MM.1S (cell line): Measurements from ENCODE around the gene SLC6A9.

ENCODE experiments used
- DNase-seq: peaks from one replicate; pipeline ENCODE4 v3.0.0-alpha.2; 2015
- H2AFZ ChIP-seq: fragments of 300-600 bp; sonication (generic); 2 replicates; pipeline ENCODE4 v1.6.0; 2016; ENCODE audit warnings: antibody characterized with exemption, low read length
- H3F3A ChIP-seq: fragments of 300-600 bp; sonication (generic); 2 replicates; pipeline ENCODE4 v1.6.1; 2016; ENCODE audit warnings: mild to moderate bottlenecking, antibody characterized with exemption, low read length, moderate library complexity, mixed read lengths; ENCODE audit not compliant: insufficient read depth
- H3K27ac ChIP-seq: fragments of 300-600 bp; sonication (generic); 2 replicates; pipeline ENCODE4 v1.5.1; 2016; ENCODE audit warnings: mild to moderate bottlenecking, low read length
- H3K27me3 ChIP-seq: fragments of 300-600 bp; sonication (generic); replicated peaks from 2 replicates; pipeline ENCODE4 v1.6.0; 2016; ENCODE audit warnings: low read length; ENCODE audit not compliant: insufficient read depth
- H3K36me3 ChIP-seq: fragments of 300-600 bp; sonication (generic); replicated peaks from 2 replicates; pipeline ENCODE4 v1.6.1; 2016; ENCODE audit warnings: mild to moderate bottlenecking, low read length, mixed read lengths; ENCODE audit not compliant: insufficient read depth
- H3K4me1 ChIP-seq: fragments of 300-600 bp; sonication (generic); 2 replicates; pipeline ENCODE4 v1.6.1; 2016; ENCODE audit warnings: low read length, mixed read lengths
- H3K4me2 ChIP-seq: fragments of 300-600 bp; sonication (generic); 2 replicates; pipeline ENCODE4 v1.6.0; 2016; ENCODE audit warnings: low read depth, low read length
- H3K4me3 ChIP-seq: fragments of 300-600 bp; sonication (generic); 2 replicates; pipeline ENCODE4 v1.5.1; 2016; ENCODE audit warnings: low read length, mixed read lengths
- H3K79me2 ChIP-seq: fragments of 300-600 bp; sonication (generic); 2 replicates; pipeline ENCODE4 v1.6.1; 2016; ENCODE audit warnings: mixed run types, low read length, mixed read lengths
- H3K9ac ChIP-seq: fragments of 300-600 bp; sonication (generic); 2 replicates; pipeline ENCODE4 v1.6.1; 2016; ENCODE audit warnings: low read length, mixed read lengths
- H3K9me2 ChIP-seq: fragments of 300-600 bp; sonication (generic); replicated peaks from 2 replicates; pipeline ENCODE4 v1.6.1; 2016; ENCODE audit warnings: mild to moderate bottlenecking, low read length, mixed read lengths; ENCODE audit not compliant: insufficient read depth
- H3K9me3 ChIP-seq: fragments of 300-600 bp; sonication (generic); replicated peaks from 2 replicates; pipeline ENCODE4 v1.6.1; 2016; ENCODE audit warnings: mild to moderate bottlenecking, low read length, mixed read lengths; ENCODE audit not compliant: insufficient read depth
- H4K20me1 ChIP-seq: fragments of 300-600 bp; sonication (generic); 2 replicates; pipeline ENCODE4 v1.6.1; 2016; ENCODE audit warnings: mild to moderate bottlenecking, low read length, moderate library complexity, mixed read lengths; ENCODE audit not compliant: insufficient read depth
- CTCF ChIP-seq: fragments of 300-600 bp; sonication (generic); IDR thresholded peaks from 2 replicates; pipeline ENCODE4 v1.5.1; 2016; ENCODE audit warnings: antibody characterized with exemption, low read length, mixed read lengths
- EZH2 ChIP-seq: fragments of 300-600 bp; sonication (generic); optimal IDR thresholded peaks from 2 replicates; pipeline ENCODE3; 2017; ENCODE audit warnings: low read depth, mild to moderate bottlenecking, antibody characterized with exemption, low read length, mixed read lengths
- EZH2phosphoT487 ChIP-seq: fragments of 300-600 bp; sonication (generic); IDR thresholded peaks from 2 replicates; pipeline ENCODE4 v1.6.1; 2018; ENCODE audit warnings: antibody characterized with exemption, low read length

SLC6A9 gene

GRCh38 chr1:44035726-44036408 lies 4.6 kb upstream of the SLC6A9 start:
- Histone ChIP-seq H3K4me2 (no peak overlapping the region), H2AFZ (no peak overlapping the region)

GRCh38 chr1:44034976-44035716 lies 3.9 kb upstream of the SLC6A9 start:
- Histone ChIP-seq H2AFZ (no peak overlapping the region), H3K27ac (no peak overlapping the region), H3K27me3 (no peaks in the 10 kb centered on the region), H3K79me2 (no peaks in the 10 kb centered on the region), H3K4me1 (peaks cover 9% of the 10 kb centered on the region), H3K4me3 (no peak overlapping the region), H3K4me2 (no peak overlapping the region), H3K9me3 (no peaks in the 10 kb centered on the region), H3F3A (peaks cover 3% of the 10 kb centered on the region; the same call in 1 of the 2 replicates), H4K20me1 (no peaks in the 10 kb centered on the region), H3K9me2 (no peaks in the 10 kb centered on the region), H3K36me3 (no peaks in the 10 kb centered on the region), H3K9ac (no peak overlapping the region)
- no peak for TF ChIP-seq CTCF
- TF ChIP-seq EZH2phosphoT487: no peak
- TF ChIP-seq EZH2: no peak
- DNase-seq: no peak

More at GRCh38 chr1:44035726-44036408, 4.6 kb upstream of the SLC6A9 start:
- no peak overlapping the region for H3K9ac ChIP-seq
- H3K9me2 ChIP-seq: no peaks in the 10 kb centered on the region
- H3K36me3 ChIP-seq: no peaks in the 10 kb centered on the region
- no peaks in the 10 kb centered on the region for H3K27me3 ChIP-seq
- TF ChIP-seq EZH2phosphoT487 (no peak), CTCF (no peak), EZH2 (no peak)
- H3F3A ChIP-seq: peaks cover 3% of the 10 kb centered on the region; the same call in 1 of the 2 replicates
- H3K9me3 ChIP-seq: no peaks in the 10 kb centered on the region
- no peak overlapping the region for H3K27ac ChIP-seq
- no peaks in the 10 kb centered on the region for H4K20me1 ChIP-seq
- no peak overlapping the region for H3K4me3 ChIP-seq
- peaks cover 9% of the 10 kb centered on the region for H3K4me1 ChIP-seq
- no peak for DNase-seq
- no peaks in the 10 kb centered on the region for H3K79me2 ChIP-seq

- Histone ChIP-seq H3K9me2 (no peaks in the 10 kb centered on the region), H3K4me3 (no peak overlapping the region), H3K36me3 (no peaks in the 10 kb centered on the region), H3K27me3 (no peaks in the 10 kb centered on the region), H3K4me1 (peaks cover 10% of the 10 kb centered on the region), H3K9ac (no peak overlapping the region), H4K20me1 (no peaks in the 10 kb centered on the region), H3K9me3 (no peaks in the 10 kb centered on the region), H3K27ac (no peak overlapping the region), H3K4me2 (no peak overlapping the region), H3K79me2 (no peaks in the 10 kb centered on the region), H2AFZ (no peak overlapping the region), H3F3A (peaks cover 3% of the 10 kb centered on the region; the same call in 1 of the 2 replicates)
- no peak for DNase-seq
- TF ChIP-seq CTCF: no peak
- no peak for TF ChIP-seq EZH2phosphoT487
- no peak for TF ChIP-seq EZH2
These were observed 3.2 kb upstream of the SLC6A9 start for GRCh38 chr1:44034423-44034822.
